Adrenal gland (tissue), 19 donors: Measurements from ENCODE around the gene TMEM238L. TPM values are rescaled to one million over a fixed set of nuclear protein-coding genes. Genes with fewer than 3 reads are reported as not detected.
"Not testable (repeated sequence)": the region's sequence is repeated elsewhere in the genome, so short reads cannot be mapped to it uniquely, and the experiment has no call there.

Experiments used
- DNase-seq, 7 donors: peaks; one replicate each; pipeline ENCODE4 v3.0.0-alpha.2; 2019 to 2020
- H3K27ac ChIP-seq, 5 donors: fragments of 200-600 bp; sonication (generic) in 4 of 5; 1 replicate in 3 of 5; 2 replicates in 2 of 5; pipeline versions ENCODE4 v1.5.1 to v1.8.0; 2016 to 2020; ENCODE audit warnings: mild to moderate bottlenecking in 1 of 5
- H3K27me3 ChIP-seq: fragments of 200-600 bp; 2 replicates; pipeline ENCODE4 v1.8.0; 2021
- H3K36me3 ChIP-seq, 2 donors: fragments of 200-600 bp; replicated peaks in 1 of 2; 1 replicate in 1 of 2; 2 replicates in 1 of 2; pipeline versions ENCODE4 v1.5.1 to v1.8.0; 2018 to 2022
- H3K4me1 ChIP-seq, 2 donors: fragments of 200-600 bp; replicated peaks in 1 of 2; 1 replicate in 1 of 2; 2 replicates in 1 of 2; pipeline versions ENCODE4 v1.5.1 to v1.8.0; 2018 to 2021
- H3K4me3 ChIP-seq, 4 donors: fragments of 200-600 bp; sonication (generic) in 3 of 4; one replicate each; pipeline ENCODE4 v1.5.1; 2016 to 2018
- H3K9me3 ChIP-seq, 3 donors: fragments of 200-600 bp; sonication (generic) in 1 of 3; replicated peaks in 1 of 3; 1 replicate in 2 of 3; 2 replicates in 1 of 3; pipeline versions ENCODE4 v1.5.1 to v1.8.0; 2016 to 2021
- CTCF ChIP-seq, 6 experiments: fragments of 450-650 bp in 4 of 6; fragments of 200-600 bp in 2 of 6; sonication (generic) in 1 of 6; IDR thresholded peaks; 1 replicate in 5 of 6; 2 replicates in 1 of 6; pipeline versions ENCODE4 v1.5.1 to v1.8.0; 2016 to 2021; ENCODE audit warnings: antibody characterized with exemption in 6 of 6, mild to moderate bottlenecking in 2 of 6, moderate library complexity in 1 of 6
- POLR2A ChIP-seq, 2 donors: fragments of 450-650 bp; IDR thresholded peaks; one replicate each; pipeline ENCODE4 v1.6.1; 2017; ENCODE audit warnings: antibody characterized with exemption in 2 of 2, mild to moderate bottlenecking in 2 of 2, moderate library complexity in 1 of 2
- WGBS, 4 donors: extraction: QIAGEN DNeasy Blood & Tissue Kit in 2 of 4; methylation state at CpG; one replicate each; pipeline versions ENCODE4 v1.1.5 to v1.1.7; 2013 to 2017; 5-methylcytosine and 5-hydroxymethylcytosine counted together
- intact Hi-C, 2 donors: fragments of 100-400 bp; cut with DNase I; formaldehyde crosslinking; loops; one replicate each; pipeline versions ENCODE4 v1.14.1 to v1.15.0; 2022 to 2023
- long read RNA-seq, 10 donors: library from polyadenylated mRNA in 3 of 10; unstranded in 2 of 10; stranded (forward) in 1 of 10; transcript quantifications; one replicate each; pipeline ENCODE4 v2.0.0 and lab custom pipeline, GENCODE V29; 2021 to 2026
- polyA plus RNA-seq, 3 donors: library from polyadenylated mRNA; stranded (reverse); fragments of 200-250 nt in 2 of 3; fragments of 350-450 nt in 1 of 3; fragmentation: Illumina TruSeq in 1 of 3; extraction: RNeasy Lipid Tissue Mini Kit (QIAGEN cat#74804) in 1 of 3; gene quantifications; one replicate each; pipeline ENCODE4 v1.2.3, GENCODE V29; 2013 to 2014
- total RNA-seq, 9 donors: library from RNA; depleted of rRNA in 4 of 9; stranded (reverse); fragments of >200 nt in 4 of 9; fragments of 120-200 nt in 1 of 9; fragmentation: NEBNext Ultra II Directional in 1 of 9; extraction: Animal tissue kit (Norgen Biotek cat#: 25700) in 1 of 9; gene quantifications; one replicate each; pipeline versions ENCODE4 v1.1.0 to v1.2.4, GENCODE V29; 2013 to 2023
- donor health status: healthy with polysubstance abuse.
- donor health status: Bipolar disorder and iron deficiency.
- donor health status: DM: yes; HTN: yes; CAD: no.
- donor health status: DM: no; HTN: no; CAD: no.
- donor health status: DM: no; HTN: no; CAD: no.
- donor health status: DM: yes; HTN: yes; CAD: no.

Gene TMEM238L, protein sequence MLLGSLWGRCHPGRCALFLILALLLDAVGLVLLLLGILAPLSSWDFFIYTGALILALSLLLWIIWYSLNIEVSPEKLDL
- under 1 TPM in 1 of 9 donors, not detected in 8; 0.14 TPM for total RNA-seq
- under 1 TPM in 1 of 3 donors, not detected in 2; 0.07 TPM for polyA plus RNA-seq
- long read RNA-seq, donor 1: 0 reads
- long read RNA-seq, donor 2: 0 reads
- long read RNA-seq, donor 3: 0 reads
- long read RNA-seq, donor 4: 0 reads
- long read RNA-seq, donor 5: 0 reads
- long read RNA-seq, donor 6: 0 reads
- long read RNA-seq, donor 7: 0 reads
- long read RNA-seq, donor 8: 0 reads
- long read RNA-seq, donor 9: 0 reads
- long read RNA-seq, donor 10: 0 reads

GRCh38 chr17:10803830-10804475 lies at the start of gene TMEM238L:
Gene TMEM238L (minus strand): TSS chr17:10804099. CDS start chr17:10803963, 136 bp downstream.
- Histone ChIP-seq H3K4me1 (peaks cover 6% of the 10 kb centered on the region in 2 donors), H3K27me3 (no peaks in the 10 kb centered on the region), H3K9me3 (no peaks in the 10 kb centered on the region), H3K27ac (no peak within 1 kb of the TSS), H3K36me3 (no peaks in the 10 kb centered on the region), H3K4me3 (no peak within 1 kb of the TSS)
- peak in 1 of 7 donors; percentile 19 for DNase-seq
- 75 to 87% (median 84%) methylated on average over 12 to 16 of the region's 16 CpGs for WGBS, 4 donors
- intact Hi-C loops: no loop called here
- TF ChIP-seq CTCF (IDR thresholded peaks at IDR 0.05) (no peak), POLR2A (IDR thresholded peaks at IDR 0.05) (no peak)

DNA sequence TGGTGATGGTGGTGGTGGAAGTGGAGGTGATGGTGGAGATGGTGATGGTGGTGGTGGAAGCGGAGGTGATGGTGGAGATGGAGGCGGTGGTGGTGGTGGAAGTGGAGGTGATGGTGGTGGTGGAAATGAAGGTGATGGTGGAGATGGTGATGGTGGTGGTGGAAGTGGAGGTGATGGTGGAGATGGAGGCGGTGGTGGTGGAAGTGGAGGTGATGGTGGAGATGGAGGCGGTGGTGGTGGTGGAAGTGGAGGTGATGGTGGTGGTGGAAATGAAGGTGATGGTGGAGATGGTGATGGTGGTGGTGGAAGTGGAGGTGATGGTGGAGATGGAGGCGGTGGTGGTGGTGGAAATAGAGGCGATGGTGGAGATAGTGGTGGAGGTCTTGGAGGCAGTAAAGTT lies 42.7 kb upstream of the TMEM238L start:
- DNase-seq, H3K4me1 ChIP-seq, H3K9me3 ChIP-seq, H3K27me3 ChIP-seq, H3K27ac ChIP-seq, H3K36me3 ChIP-seq, H3K4me3 ChIP-seq: not testable (repeated sequence)
- WGBS, 4 donors: 82 to 94% (median 89%) methylated on average over 6 of the region's 6 CpGs
- intact Hi-C loops: loop anchor here in 1 of 2 donors (5.0 to 10.0 kb wide), 2 partner anchors 109 to 202 kb away; no protein-coding TSS in a partner anchor

DNA sequence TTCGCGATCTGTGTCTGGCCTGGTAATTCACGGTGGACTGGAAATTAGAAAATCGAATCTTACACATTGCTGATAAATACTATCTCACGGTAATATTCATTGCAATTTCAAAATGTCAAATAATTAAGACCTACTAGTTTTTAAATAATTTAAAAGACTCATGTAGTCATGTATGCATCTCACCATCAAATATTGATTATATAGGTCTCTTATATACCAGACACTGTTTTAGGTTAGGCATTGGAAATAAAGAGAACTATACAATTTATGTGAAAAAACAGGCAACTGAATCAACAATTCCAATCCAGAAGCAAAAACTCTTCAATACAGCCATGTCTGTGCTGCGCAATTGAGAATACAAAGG lies 41.5 kb upstream of the TMEM238L start:
- WGBS, 4 donors: 17 to 18% (median 17%) methylated on average over 6 of the region's 6 CpGs
- H3K27ac ChIP-seq: no peak overlapping the region

DNA sequence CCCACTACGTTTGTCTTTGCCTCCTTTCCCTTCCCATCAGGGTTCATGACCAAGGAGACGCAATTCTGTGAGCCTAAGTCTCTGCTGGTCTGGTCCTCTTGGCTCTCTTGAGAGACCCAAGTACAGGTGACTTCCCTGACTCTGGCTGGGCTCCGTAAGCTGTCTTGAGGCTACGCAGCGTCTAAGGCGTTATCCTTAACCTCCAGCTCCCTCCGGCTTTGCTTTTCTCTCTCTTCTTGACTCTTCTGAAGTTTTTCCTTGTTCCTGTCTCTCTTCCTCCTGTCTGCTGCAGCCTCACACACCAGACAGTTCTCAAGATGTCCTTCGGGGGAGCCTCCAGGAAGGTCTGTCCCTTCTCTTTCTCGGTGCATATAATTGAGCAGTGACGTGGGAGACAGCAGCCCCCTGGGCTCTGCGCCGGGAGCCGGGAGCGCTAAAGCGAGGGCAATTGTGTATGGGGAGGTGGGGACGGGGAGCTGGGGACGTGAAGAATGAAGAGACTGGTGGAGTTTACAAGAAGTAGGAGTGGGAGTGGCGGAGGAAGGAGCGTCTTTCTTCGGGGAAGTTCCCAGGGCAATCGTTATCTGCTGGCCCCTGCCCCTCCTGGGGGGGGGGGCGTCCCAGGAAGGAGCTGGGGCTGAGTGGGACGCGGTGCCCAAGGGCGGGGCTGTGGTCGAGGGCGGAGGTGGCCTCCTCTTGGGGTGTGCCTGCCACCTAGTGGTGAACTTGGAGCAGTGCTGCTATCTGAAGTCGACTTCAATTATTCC lies 40.9 kb upstream of the TMEM238L start:
- no peaks in the 10 kb centered on the region for H3K4me1 ChIP-seq
- TF ChIP-seq CTCF (IDR thresholded peaks at IDR 0.05): peak; percentile 90 to 99 (median 98)
- TF ChIP-seq POLR2A (IDR thresholded peaks at IDR 0.05): no peak
- no peaks in the 10 kb centered on the region for H3K9me3 ChIP-seq
- H3K36me3 ChIP-seq: no peaks in the 10 kb centered on the region
- WGBS, 4 donors: 5 to 7% (median 6%) methylated on average over 26 to 28 of the region's 28 CpGs
- no peak overlapping the region for H3K27ac ChIP-seq
- H3K4me3 ChIP-seq: peak overlapping the region in 2 of 4 donors; percentile 44 to 57
- DNase-seq: peak; percentile 61 to 85 (median 74)
- H3K27me3 ChIP-seq: no peaks in the 10 kb centered on the region
- intact Hi-C loops: loop anchor here (5.0 to 10.0 kb wide), 2 partner anchors 108 to 200 kb away; no protein-coding TSS in a partner anchor

More for the DNA sequence above, 41.5 kb upstream of the TMEM238L start:
- Histone ChIP-seq H3K4me3 (peak overlapping the region in 1 of 4 donors; percentile 57), H3K4me1 (no peaks in the 10 kb centered on the region), H3K9me3 (no peaks in the 10 kb centered on the region), H3K27me3 (no peaks in the 10 kb centered on the region), H3K36me3 (no peaks in the 10 kb centered on the region)
- TF ChIP-seq POLR2A (IDR thresholded peaks at IDR 0.05): no peak
- TF ChIP-seq CTCF (IDR thresholded peaks at IDR 0.05): peak in 1 of 6 experiments; percentile 26
- no peak for DNase-seq
- intact Hi-C loops: loop anchor here in 1 of 2 donors (5.0 to 10.0 kb wide), 2 partner anchors 108 to 201 kb away; no protein-coding TSS in a partner anchor
